T-helper 22 cell (primary cell): ENCODE results near the gene NSMCE4A.
"Not testable (repeated sequence)": the region's sequence is repeated elsewhere in the genome, so short reads cannot be mapped to it uniquely, and the experiment has no call there.

Source experiments
- DNase-seq: peaks from one replicate; pipeline ENCODE4 v3.0.0-alpha.2; 2020; ENCODE audit warnings: low read depth

NSMCE4A gene

GRCh38 chr10:121988361-121989324 is 13.6 kb upstream of the NSMCE4A start, which contains the start of gene TACC2:
TSS of gene TACC2 (plus strand) at chr10:121989163. CDS start at chr10:122021982, 32,819 bp downstream.
- no peak for DNase-seq

GRCh38 chr10:121984463-121984862 is 9.4 kb upstream of the NSMCE4A start:
- no peak for DNase-seq

GRCh38 chr10:121983852-121984251 is 8.8 kb upstream of the NSMCE4A start:
- no peak for DNase-seq

- DNase-seq = no peak
These were observed 6.3 kb upstream of the NSMCE4A start for GRCh38 chr10:121981346-121981745.

GRCh38 chr10:121978511-121978910 is 3.5 kb upstream of the NSMCE4A start:
- DNase-seq = no peak

GRCh38 chr10:121976607-121977006 is 1.6 kb upstream of the NSMCE4A start:
- DNase-seq = no peak

- DNase-seq = no peak
These were observed 474 bp upstream of the NSMCE4A start for GRCh38 chr10:121975295-121976086.

GRCh38 chr10:121974019-121974534 is 940 bp downstream of the NSMCE4A start:
- no peak for DNase-seq

- DNase-seq = not testable (repeated sequence)
These were observed 5.9 kb downstream of the NSMCE4A start for GRCh38 chr10:121969086-121969485.

GRCh38 chr10:121965996-121966395 is 9.0 kb downstream of the NSMCE4A start:
- DNase-seq = no peak

- no peak for DNase-seq
These were observed 13.6 kb downstream of the NSMCE4A start for GRCh38 chr10:121961456-121961855.

GRCh38 chr10:121959671-121960070 is 15.3 kb downstream of the NSMCE4A start:
- no peak for DNase-seq

- DNase-seq = no peak
These were observed 18.6 kb downstream of the NSMCE4A start for GRCh38 chr10:121956111-121957061.

GRCh38 chr10:121952226-121952625 is 22.8 kb downstream of the NSMCE4A start:
- no peak for DNase-seq

- no peak for DNase-seq
These were observed 25.6 kb downstream of the NSMCE4A start for GRCh38 chr10:121949451-121949850.

- DNase-seq = no peak
These were observed 26.0 kb downstream of the NSMCE4A start for GRCh38 chr10:121949049-121949448.

- no peak for DNase-seq
These were observed 27.4 kb downstream of the NSMCE4A start for GRCh38 chr10:121947343-121948330.

GRCh38 chr10:121942749-121943416 is 32.1 kb downstream of the NSMCE4A start:
- DNase-seq = no peak

- no peak for DNase-seq
These were observed 33.5 kb downstream of the NSMCE4A start for GRCh38 chr10:121941532-121941931.

GRCh38 chr10:121936295-121936694 is 38.7 kb downstream of the NSMCE4A start:
- no peak for DNase-seq
